RKO (cell line): Measurements from ENCODE around the gene EEF1E1.

Experiments
- DNase-seq: peaks from one replicate; pipeline ENCODE4 v3.0.0-alpha.2; 2016; ENCODE audit warnings: low spot score

The EEF1E1 gene

DNA sequence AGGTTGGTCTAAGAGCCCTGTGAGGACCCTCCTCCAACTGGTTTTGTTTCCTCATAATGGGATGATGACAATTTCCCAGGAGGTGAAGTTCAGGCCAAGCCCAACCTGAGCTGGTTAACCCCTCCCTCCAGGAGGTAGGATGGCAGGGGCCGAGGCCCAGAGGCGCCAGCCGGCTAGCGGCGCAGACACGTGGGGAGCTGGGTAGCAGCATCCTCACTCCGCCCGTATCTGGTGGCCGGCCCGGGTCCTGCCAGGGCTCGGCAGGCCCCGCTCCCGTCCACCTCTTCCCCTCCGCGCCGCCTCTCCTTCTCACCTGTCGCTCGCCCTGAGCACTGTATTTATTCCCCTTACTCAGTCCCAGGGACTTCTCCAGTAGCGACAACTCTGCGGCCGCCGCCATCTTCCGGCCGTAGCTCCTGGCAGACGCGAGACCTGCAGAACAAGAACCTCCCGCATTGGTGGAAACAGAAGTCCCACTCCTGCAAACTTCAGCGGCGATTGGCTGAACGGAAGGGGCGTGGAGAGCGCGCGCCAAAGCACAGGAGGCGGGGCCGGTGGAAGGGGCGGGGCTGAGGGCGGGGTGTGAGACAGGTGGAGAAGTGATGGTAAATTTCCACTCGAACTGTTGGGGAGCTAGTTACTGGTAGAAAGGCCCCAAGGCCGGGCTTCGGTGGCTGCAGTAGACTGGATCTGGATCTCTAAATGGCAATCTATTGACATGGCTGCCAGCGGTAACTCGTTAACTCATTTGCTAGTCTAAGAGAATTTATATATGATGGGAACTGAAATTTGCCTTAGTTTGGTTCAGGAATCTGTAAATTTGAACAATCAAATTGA lies at the start of gene EEF1E1:
EEF1E1 (minus strand) TSS at position 427 of the 837 bp plus-strand sequence; CDS start at position 400, 27 bp downstream.
- DNase-seq = peak; percentile 97

DNA sequence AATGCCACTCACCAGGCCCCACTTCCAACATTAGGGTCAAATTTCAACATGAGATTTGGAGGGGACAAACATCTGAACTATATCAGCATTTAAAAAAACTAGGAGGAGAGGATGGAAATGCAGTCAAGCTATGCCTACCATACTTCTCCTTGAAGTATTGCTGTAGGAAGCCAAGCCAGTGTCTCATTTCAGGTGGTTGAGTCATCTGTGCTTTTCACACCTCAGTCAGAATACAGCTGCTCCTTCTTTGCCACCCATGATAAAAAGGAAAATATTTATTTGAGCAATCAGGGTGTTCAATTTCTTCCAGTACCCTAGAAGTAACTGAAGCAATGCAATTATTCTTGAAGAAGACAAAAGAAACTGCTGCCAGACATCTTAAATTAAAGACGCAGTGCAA lies 47.0 kb upstream of the EEF1E1 start:
- no peak for DNase-seq

DNA sequence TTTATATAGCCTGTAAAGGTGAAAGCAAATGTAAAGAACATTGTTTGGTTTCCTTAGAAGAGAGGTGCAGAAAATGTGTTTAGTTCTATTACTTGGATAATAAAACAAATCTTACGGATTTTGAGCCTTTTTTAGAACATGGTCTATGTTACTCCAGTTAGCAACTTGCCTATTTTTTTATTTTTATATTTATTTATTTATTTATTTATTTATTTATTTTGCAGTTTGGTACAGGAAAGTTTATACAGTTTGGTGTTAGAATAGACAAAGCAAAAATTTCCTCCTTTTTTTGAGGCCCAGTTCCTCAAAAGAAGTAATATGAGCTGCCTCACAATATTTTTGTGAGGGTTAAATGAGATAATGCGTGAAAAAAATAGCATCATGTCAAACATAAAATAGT lies 41.6 kb upstream of the EEF1E1 start:
- no peak for DNase-seq

DNA sequence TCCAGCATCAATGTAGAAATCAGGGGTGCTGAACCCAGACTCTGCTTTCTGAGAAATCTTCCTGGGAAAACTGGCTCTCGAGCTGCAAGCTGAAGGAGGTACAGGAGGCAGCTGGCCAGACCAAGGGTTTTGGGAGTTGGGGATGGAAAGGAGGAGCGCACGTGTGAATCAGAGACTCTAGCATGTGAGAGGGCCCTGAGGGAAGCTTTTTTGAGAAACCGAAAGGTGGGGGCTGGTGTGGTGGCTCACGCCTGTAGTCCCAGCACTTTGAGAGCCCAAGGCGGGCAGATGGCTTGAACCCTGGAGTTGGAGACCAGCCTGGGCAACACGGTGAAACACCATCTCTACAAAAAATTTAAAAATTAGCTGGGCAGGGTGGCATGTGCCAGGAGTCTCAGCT lies 37.1 kb upstream of the EEF1E1 start:
- DNase-seq = no peak

DNA sequence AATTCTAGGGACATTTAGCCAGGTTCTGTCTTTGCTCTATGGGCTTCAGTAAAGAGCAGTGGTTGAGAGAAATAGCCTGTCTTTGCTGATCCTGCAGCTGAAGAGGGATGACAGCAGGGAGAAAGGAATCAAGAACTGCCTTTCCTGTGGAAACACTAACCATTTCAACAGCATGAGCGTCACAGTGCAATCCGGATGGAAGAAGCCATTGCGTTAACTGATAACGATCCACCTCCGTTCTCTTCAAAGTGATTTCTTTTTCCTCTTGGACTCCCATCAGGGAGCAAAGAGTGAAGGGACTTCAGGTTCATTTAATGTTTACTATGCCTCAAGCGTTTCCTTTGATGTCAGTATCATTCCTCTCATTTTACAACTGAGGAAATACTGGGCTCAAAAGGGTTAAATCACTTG lies 35.2 kb upstream of the EEF1E1 start:
- no peak for DNase-seq

DNA sequence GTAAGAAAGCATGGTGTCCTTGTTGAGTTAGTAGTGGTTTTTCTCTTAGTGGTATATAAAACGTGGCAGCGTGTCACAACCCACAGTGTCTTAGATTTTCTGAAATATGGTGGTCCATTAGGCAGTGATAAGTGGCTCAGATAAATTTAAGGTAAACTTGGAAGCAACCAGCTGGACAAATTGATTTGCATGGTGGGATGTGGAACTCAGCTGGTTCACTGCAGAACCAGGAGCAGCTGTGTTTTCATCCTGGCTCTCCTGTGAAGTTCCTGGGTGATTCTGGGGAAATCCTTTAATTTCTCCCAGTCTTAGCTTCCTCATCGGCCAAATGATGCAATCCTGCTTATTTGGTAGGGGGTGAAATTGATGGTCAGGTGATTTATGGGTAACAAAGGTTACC lies 32.9 kb upstream of the EEF1E1 start:
- DNase-seq = no peak

DNA sequence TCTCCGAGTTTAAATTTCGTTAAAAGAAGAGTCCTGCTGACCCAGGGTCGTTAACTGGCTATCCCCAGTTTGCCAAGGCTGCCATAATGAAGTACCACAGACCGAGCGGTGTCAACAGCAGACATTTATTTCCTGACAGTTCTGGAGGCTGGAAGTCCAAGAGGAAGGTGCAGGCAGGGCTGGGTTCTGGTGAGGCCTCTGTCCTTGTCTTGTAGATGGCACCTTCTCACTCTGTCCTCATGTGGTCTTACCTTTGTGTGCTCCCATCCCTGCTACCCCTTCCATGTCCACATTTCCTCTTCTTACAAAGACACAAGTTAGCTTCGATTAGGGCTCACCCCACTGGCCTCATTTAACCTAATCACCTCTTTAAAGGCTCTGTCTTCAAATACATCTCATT lies 29.8 kb upstream of the EEF1E1 start:
- DNase-seq = no peak

DNA sequence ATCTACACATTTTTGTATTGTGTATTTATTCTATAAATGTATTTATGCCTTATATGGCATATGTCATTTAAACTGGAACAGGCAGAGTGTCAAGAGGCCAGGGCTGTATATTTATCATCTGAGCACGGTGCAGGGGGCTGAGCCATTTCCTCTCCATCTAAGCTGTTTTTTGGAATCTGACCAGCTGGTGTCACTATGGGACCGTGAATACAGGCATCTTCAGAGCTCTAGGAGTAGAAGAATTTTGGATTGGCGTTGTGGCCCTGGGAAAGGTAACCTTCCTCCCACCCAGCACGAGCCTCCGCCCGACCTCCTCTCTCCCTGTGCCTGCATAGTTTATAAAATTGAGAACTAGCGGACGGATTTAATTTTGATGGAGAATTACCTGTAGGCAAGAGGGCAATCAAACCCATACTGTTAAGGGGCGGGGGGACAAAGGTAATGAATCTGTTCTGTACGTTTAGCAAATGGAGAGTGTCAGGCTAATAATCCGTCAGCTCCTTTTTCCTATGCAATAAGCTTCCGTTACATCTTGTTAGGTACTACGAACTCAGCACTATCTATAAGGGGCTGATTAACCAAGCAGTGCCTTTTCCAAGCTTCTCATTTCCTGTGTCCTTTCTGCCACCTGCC lies 29.0 kb upstream of the EEF1E1 start:
- peak; percentile 69 for DNase-seq

DNA sequence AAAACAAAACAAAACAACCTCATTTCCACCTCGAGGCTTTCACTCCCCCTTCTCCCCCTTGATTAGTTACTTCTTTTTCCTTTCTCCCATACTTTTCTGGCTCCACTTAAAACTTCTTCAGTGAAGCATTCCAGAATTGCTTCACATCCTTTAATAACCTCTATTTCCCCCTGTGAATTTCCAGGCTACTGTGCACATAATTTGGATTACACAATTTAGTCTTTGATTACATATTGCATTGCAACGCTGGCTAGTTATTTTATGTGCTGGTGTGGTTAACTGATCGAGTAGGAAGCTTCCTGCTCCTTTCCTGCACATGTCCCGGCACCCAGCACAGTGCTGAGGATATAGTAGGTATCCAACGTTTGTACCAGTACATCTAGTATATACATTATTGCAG lies 28.1 kb upstream of the EEF1E1 start:
- DNase-seq = no peak

DNA sequence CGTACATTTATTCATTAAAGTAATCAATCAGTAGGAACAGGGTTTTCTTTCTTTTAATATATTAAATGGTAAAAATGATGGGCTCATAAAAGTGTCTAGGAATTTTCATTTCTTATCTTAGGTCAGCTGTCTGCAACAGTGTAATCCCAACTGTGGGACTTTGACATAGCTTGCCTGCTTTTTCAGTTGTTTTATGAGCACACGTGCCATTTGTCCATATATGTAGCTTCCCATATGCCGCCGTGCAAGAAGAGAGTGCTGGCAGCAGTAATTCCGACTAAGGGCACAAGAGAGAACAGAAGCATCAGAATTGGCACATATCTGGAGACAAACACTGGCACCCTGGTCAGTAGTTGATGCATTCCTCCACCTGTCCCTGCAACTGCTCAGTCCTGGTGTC lies 20.9 kb upstream of the EEF1E1 start:
- DNase-seq = no peak

DNA sequence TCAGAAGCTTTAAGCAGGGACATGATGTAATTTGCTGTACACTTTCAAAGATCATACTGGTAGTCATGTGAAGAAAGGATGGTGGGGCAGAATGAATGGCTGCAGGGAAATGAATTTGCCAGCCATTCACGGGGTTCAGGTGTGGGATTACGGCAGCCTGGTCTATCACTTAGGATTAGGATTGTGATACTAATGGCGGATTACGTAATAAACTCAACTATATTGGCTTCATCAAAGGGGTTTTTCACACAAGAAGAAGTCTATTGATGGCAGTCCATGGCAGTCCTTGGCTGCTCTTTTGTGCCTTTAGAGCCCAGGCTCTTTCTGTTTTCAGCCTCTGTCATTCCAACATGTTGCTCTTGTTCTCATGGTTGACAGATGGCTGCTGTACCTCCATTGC lies 12.6 kb upstream of the EEF1E1 start:
- no peak for DNase-seq

DNA sequence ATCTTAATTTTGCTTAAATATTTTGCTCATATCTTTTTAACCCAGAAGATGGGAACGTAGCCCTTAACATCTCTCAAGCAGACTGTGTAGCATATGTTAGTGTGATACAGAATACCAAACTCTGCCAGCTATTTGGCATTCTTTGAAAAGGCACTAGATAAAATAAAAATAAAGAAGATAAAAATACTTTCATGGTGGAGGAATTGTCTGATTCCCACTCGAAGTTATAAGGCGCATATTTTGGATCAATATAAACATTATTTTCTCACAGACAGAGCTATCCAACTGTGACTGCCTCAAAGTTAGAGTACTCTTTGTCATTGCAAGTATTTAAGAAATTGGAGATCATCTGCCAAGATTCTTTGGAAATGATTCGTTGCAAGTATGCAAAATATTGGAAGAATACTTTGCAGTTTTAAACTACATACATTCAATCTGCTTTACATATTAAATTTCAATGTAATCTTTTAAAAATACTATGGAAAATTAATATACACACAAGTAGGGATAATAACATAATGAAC lies 10.8 kb upstream of the EEF1E1 start:
- no peak for DNase-seq

DNA sequence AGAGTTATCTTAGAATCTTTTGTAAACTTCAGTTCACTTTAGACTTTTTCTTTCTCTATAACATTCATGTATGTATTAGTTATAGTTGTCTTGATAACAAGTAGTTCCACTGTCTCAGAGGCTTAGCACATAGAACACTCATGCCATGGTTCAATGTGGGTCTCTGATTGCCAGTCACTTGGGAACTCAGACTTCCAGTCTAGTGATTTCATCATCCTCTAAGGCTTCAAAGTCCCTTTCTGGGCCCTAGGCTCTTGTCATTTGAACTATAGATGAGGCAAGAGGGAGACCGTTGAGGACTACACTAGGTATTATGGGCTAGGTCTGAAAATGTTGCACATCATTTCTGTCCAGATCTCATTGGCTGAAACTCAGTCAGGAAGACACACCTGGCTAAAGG lies 8.4 kb upstream of the EEF1E1 start:
- no peak for DNase-seq

DNA sequence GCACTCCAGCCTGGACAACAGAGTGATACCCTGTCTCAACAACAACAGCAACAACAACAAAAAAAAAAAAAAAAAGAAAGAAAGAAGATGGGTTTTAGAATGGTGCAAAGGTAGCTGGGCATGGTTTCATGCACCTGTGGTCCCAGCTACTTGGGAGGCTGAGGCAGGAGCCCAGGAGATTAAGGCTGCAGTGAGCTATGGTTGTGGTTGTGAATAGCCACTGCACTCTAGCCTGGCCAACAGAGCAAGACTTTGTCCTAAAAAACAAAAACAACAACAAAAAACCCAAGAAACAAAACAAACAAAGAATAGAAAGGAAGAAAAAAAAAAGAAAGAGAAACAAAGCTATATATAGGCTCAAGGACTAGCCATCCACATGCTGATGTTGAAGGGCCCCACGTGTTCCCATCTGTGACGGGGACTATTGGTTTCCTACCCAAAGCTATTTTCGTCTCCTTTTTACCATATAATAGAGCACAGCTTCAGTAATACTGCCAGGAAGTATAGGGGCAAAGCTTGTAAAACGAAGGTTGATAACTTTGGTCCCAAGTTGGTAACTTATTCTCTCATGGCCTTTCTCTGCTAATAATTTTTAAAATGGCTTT lies 7.9 kb upstream of the EEF1E1 start:
- no peak for DNase-seq

DNA sequence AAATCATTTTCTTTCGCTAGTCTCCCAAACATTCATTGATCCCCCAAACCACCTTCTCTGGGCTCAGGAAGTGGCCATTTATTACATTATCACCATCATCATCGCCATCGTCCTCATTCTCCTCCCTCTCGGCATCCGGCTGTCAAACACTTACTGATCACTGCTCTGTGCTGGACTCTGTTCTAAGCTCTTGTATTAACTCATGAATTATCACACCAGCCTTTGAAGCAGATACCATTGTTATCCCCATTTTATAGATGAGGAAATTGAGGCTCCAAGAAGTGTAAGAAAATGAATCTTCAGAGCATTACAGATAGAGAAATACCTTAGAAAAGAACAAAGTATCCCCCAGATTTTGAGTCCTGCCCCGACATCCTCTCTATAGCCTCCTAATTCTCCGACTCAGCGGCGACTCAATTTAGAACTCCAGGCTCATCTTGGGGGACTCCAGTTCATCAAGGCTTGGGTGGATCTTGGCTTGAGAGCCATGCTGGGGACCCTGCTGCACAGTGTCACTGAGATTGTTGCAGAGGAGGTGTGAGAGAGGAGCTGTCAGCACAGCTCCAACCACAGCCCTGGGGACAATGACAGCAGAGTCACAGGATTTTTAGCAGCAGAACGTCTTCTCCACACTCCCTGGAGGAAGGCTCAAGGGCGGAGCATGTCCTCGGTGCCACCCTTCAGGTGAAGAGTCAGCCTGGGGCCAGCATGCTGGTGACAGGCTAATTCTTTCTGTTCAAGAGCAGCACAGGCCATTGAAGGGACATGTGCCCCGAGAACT lies 6.6 kb upstream of the EEF1E1 start:
- no peak for DNase-seq

DNA sequence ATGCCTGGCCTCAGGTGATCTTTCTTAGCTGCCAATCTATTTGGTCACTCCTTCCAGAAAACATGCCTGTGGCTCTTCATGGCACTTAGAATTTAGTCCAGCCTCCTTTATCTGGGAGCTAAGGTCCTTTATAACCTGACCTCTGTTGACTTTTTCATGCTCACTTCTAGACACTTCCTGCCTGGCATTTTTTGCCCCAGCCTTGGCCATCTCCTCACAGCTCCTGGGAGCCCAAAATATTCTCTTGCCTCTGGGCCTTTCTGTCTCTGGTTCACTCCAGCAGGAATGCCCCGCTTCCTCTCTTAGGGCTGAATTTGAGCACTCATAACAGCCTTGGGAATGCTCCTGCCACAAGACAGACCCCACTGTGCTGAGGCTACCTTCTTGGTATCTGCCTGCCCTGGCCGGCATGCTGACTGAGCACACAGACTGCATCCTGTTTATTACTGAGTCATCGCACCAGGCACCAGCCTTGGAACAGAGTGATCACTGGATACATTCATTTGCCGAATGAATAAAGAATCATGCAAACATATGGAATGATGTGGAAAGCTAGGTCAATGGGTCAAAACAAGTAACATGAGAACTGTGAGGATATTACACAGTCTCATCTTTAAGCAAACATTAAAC lies 5.8 kb upstream of the EEF1E1 start:
- DNase-seq = peak; percentile 81

DNA sequence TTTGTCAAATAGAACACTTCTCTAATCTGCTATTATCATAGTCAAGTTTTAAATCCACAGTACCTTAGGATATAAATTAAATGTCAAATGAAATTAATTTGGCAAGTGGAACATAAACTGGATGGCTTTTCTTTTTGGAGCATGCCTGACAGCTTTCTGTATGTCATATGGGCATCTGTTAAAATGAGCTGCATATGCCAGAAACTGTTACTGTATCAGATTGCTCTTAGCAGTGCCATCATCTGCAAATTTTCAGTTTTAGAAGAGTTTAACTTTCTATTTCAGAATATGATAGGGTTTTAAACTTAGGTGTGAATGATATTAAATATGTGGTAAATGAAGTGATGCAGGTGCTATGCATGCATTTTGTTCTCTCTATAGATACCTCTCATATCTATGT lies 3.4 kb upstream of the EEF1E1 start:
- no peak for DNase-seq

DNA sequence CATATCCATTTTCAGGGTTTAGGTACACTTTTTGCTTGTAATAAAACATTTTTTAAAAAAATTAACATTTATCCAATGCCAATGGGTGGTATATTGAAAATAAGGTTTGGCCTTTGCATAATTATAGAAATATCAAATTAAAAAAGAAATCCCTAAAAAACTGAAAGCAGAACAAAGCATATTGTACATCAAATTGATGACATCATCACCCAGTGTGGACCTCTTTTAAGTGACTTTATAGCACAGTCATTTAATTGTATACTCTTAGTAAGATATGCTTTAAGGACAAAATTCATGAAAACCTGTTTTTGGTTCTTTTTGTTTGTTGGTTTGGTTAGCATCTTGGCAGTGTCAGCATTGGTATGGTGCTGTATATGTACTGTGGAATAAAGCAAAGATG lies 1.4 kb upstream of the EEF1E1 start:
- DNase-seq = no peak

DNA sequence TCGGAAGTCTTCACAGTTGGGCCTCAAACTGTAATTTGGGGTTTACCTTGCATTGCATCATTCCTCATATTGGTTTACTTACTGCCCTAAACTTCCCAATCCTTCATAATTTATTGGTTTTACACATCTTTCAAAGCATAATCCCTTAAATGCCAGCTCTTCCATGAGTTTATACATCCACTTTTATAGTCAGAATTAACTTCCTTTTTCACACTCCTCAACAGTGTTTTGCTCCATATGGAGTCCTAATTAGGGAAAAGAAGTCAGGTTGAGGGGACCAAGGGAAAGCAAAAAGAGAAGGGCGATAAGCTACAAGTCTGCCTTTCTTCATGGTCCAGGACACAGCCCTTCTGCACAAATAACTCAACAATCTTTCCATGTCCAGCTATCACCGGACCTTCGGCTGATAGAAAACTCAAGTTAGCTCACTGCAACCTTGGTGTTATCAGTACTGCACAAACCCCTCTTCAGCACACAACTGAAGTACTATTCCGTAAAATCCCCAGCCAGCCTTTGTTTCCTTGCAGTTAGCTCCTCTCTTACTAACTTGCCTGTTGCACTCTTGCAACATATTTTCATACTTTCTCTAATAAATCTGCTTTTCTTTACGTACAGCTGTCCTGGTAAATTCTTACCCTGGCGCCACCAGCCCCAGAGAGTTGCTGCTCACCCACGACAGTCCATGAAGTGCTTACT lies 2.0 kb downstream of the EEF1E1 start:
- no peak for DNase-seq

DNA sequence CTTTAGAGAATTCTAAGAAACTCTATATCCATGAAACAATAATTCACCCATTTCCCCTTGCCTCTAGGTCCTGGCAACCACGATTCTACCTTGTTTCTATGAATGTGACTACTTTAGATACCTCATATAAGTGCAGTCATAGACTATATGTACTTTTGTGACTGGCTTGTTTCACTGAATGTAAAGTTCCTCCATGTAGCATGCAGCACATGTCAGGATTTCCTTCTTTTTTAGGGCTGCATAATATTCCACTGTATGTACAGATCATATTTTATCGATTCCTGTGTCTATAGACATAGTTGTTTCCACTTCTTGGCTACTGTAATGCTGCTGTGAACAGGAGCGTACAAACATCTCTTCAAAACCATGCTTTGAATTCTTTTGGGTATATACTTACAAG lies 11.7 kb downstream of the EEF1E1 start:
- DNase-seq = no peak

DNA sequence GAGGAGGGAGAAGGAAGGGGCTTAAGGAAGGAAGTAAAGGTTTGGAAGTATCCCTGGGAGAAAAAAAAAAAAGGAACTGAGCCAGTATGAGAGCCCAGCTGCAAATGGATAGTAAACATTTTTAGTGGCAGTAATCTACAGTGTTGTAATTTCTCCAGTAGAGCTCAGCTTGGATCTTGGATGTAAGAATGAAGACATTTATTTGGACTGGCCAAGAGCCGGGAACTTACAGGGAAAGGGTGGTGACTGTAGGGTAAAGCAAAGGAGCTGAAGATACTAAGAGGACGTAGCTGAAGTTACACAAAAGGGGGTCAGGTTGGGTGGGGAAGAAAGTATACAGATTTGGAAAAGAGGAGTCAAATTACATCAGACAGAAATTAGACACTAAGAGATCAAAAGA lies 13.5 kb downstream of the EEF1E1 start:
- no peak for DNase-seq
